HL-60/S4 treated with retinoic acid at 250 ng/mL for 4 days and 3 days (cell line): Measurements from ENCODE around the gene ATP6V0A1.

Source experiments
- in situ Hi-C: fragments of 300-500 bp; cut with MboI; formaldehyde crosslinking; loops from 2 replicates; pipeline ENCODE4 v1.7.0; 2022; ENCODE audit warnings: low sequenced_read_pairs

The ATP6V0A1 gene

DNA sequence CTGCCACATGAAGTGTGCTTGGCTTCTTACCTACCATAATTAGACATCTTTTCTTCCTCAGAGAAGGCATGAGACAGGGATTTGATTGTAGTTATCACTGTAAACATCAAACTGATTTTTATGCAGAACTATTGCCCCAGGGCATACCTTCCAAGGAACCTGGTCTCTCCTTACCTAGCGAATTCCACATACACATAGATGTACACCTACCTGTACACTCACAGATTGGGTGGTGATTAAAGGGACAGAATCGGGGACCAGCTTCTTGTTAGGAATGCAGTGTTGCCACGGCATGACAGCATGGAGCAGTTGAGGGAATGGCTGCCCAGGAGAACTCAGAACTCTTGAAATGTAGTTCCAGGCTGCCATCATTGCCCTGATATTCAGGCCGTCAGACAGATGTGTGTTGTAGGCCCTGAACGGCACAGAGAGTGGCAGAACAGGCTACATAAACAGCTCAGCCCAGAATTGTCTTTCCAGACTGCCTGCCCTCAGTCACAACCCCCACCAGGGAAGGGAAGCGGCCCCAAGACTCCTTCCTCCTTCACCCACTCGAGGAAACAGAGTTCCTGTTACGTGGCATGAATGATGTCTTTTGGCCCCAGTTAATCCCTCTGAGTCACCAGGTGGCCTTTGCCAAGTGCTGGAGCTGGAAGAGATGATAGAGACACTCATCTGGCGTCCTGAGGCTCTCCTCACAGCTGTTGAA lies 59.5 kb downstream of the ATP6V0A1 start:
- in situ Hi-C loops: no loop called here

DNA sequence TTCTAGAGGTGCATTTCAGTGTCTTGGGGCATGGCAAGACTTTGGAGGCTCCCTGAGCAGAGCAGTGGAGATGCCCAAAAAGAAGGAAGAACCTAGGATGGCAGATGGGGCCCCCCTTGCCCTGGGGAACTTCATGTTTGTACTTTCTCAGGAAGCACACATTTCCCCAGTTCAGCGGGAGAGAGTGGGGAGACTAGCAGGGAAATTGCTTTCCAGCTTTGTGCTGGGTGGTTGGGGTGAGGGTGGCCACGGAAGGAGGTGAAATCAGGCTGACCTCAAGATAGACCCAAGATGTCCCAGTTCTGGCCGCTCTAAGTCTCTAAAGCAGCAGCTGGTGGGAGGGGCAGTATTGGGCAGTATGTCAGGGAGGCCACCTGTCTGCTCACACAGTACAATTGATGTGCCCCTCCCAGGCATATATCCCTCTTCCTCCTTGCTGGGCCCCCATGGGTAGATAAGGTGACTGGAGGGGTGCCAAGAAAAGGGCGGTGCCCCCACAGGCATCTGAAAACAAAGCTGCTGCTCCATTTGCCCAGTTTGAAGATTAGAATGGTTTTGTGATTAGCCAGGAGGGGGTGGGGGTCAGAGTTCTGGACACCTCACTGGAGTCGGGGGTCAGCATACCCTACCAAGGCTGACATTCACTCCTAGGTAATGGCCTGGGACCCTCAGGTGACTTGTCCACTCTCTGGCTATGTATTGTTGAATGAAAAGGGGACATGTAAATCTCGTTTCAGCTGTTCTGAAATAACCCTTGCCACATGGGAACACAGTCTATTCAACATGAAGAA lies 60.3 kb downstream of the ATP6V0A1 start:
- in situ Hi-C loops: no loop called here

DNA sequence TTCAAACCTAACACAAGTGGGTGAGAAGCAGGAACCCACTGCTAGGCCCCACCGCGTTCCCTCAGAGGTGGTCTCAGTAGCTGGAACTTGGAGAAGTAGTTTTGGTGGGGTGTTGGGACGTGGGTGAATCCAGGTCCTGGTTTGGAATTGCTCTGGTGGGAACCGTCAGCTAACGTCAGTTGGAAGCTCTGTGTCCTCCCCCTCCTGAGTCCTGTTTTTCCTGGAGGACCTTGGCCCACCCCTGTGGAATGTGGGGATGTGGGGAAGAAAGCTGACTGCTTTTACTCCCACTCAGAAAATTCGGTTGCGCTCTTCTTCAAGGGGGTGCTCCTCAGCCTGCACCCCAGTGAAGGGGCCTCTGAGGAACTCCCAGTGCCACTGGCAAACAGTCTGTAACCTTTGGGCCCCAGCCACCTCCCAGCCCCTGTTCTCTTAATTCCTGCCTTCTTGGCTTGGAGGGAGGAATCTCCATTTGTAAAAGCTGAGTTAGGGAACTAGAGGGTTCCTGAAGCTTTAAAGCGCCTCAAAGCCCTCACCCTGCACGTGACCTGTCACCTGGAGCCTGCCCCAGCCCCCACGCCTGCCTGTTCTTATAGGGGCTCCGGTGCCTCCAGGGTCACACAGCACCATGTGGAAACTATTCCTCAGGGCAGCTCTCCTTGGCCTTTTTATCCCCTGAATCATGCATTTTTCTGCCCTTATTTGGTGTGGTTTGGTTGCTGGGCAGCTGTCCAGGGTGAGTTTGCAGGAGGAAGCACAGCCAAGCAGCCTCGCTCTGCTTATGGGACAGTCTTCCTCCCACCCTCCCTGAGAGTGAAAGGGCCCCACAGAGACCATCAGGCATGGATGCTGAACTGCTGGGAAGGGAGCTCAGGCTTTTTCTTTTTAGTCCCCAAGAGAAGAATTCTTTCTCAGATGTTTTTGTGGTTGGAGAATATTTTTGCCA lies 61.1 kb downstream of the ATP6V0A1 start:
- in situ Hi-C loops: loop anchor here (10.0 kb wide), 1 partner anchor 195 kb away; no protein-coding TSS in a partner anchor

DNA sequence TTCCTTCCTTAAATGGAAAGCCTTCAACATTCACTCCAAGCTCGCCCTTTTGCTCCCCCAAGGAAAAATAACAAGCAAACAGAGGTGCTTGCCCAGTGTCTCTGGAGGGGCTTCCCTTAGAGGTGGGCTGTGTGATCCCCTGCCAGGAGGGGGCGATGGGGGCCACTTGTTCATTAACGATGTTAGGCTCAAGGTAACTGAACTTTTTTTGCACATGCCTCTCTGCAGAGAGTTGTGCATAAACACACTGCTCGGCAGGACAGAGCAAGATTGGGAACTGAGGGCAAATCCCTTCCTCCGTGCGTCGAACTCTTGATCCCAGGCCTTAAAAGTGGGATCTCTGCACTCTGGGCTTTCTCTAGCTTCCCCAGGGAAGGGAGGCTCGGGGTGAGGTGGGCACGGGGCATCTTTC lies 61.9 kb downstream of the ATP6V0A1 start:
- in situ Hi-C loops: loop anchor here (10.0 kb wide), 1 partner anchor 196 kb away; no protein-coding TSS in a partner anchor

DNA sequence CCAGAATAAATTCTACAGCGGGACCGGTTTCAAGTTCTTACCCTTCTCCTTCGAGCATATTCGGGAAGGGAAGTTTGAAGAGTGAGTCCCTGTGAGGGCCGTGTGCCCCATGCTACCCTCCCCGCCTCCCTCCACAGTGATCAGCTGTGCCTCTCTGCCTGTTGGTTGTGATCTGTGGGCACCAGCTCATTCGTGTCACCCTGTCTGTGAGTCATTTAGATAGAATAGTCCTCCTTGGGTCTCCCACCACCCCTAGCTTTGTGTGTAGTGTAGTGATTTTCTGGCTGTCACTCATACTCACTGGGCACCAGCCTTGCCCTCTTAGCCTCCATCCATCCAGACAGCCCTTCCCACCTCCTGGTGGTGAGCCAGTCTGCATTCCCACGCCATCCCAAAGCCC lies 62.4 kb downstream of the ATP6V0A1 start:
- in situ Hi-C loops: loop anchor here (10.0 kb wide), 1 partner anchor 196 kb away; no protein-coding TSS in a partner anchor

DNA sequence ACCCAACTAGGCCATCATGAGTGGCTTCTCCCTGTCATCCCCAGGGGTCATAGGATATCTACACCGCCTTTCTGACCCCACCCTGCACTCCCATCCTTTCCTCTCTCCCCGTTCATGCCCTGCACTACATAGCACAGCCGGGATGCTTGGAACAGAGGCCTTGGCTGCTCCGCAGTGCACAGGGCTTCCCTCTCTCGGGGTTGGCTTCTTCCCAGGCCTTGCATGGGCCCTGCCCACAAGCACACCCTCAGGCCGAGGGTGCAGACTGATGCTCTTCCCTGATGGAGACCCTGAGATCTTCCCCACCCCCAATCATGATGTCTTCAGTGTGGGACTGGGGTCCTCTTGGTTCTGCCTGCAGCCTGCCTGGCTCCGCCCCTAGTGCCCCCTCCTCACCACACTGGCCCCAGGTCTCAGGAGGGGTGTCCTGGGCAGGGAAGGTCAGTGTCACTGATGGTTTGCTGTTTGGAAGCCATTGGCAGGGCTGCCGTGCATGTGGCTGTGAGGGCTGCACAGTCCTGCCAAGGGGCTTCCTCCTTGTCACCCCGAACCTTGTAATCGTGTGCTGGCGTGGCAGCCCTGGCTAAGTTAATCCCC lies 63.1 kb downstream of the ATP6V0A1 start:
- in situ Hi-C loops: loop anchor here (10.0 kb wide), 1 partner anchor 197 kb away; no protein-coding TSS in a partner anchor

DNA sequence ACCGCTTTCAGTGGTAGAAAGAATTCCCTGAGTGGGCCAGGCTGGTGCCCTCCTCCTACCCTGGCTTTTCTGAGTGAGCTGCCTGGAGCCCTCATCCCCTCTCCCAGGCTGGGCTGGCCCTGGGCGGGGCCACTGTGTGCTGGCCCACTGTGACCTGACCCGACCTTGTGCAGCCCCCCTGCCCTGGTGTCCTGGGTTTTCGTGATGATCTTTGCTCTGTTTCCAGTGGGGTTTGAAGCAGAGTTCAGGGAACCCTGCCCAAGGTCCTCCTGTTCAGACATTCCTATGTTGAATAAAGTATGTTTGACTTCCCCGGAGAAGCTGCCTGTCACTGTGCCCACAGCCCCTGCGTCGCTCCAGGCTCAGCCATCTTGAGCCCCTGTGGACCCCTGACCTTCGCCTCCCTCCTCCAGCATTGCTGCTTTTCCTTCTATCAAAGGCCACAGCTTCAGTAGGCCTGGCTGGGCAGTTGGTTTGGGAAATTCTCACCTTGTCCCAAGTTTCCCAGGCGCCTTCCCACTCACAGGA lies 63.6 kb downstream of the ATP6V0A1 start:
- in situ Hi-C loops: loop anchor here (10.0 kb wide), 1 partner anchor 198 kb away; no protein-coding TSS in a partner anchor

DNA sequence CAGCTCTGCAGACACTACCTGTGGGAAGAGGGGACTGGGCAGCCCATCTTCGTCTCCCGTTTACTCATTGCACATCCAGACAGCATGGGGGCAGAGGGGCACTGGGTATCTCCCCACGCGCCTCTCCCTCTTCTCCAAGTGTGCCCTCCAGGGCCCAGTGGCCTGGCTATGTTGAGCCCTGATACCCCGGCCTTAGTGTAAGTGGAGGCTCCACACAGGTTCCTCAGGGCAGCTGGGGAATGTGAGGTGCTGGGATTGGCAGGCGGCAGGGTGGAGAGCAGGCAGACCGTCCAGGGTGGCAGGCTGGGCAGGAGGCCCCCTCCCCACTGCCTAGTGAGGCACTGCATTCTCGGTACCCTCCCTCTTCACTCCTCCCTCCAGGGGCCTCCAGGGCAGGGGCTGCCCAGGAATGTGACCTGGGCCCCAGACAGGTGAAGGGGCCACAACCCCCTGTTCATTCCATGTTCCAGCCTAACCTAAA lies 64.2 kb downstream of the ATP6V0A1 start:
- in situ Hi-C loops: loop anchor here (10.0 kb wide), 1 partner anchor 198 kb away; no protein-coding TSS in a partner anchor

DNA sequence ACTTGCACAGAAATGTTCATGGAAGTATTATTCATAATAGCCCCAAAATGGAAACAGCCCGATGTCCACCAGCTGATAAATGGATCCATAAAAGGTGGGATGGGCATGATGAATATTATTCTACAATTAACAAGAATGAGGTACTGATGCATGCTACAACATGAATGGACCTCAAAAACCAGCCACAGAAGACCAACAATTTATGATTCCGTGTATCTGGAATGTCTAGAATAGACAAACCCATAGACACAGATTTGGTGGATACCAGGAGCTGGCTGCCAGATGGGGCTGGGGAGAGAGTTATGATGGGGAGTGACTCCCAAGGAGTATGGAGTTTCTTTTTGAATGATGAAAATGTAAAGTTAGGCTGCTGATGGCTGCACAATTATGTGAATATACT lies 66.5 kb downstream of the ATP6V0A1 start:
- in situ Hi-C loops: loop anchor here (10.0 kb wide), 1 partner anchor 200 kb away; no protein-coding TSS in a partner anchor

DNA sequence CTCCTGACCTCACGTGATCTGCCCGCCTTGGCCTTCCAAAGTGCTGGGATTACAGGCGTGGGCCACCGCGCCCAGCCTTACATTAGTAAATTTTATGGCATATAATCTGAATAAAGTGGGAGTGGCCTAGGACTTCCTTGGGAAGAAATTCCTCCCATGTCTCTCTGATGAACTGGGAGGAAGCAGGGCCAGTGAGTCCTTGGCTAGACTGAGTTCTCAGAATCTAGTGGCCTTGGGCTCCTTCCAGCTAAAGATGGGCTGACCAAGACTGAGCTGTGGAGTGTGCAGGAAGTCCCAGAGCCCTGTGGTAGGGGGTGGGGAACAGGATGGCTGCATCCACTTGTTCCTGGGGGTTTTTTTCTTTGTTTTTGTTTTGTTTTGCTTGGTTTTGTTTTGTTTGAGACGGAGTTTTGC lies 67.4 kb downstream of the ATP6V0A1 start:
- in situ Hi-C loops: loop anchor here (10.0 kb wide), 1 partner anchor 201 kb away; no protein-coding TSS in a partner anchor

DNA sequence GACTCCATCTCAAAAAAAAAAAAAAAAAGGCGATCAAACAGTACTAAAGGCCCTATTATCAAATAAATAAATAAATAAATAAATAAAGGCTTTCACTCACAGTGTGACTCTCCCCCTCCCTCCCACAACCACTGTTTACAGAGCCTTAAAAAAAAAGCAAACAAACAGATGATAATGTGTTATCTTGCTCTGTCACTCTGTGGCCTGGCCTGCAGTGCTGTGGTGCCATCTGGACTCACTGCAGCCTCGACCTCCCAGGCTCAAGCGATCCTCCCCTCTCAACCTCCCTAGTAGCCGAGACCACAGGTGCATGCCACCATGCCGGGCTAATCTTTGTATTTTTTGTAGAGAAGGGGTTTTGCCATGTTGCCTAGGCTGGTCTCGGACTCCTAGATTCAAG lies 69.3 kb downstream of the ATP6V0A1 start:
- in situ Hi-C loops: loop anchor here (10.0 kb wide), 1 partner anchor 203 kb away; no protein-coding TSS in a partner anchor

DNA sequence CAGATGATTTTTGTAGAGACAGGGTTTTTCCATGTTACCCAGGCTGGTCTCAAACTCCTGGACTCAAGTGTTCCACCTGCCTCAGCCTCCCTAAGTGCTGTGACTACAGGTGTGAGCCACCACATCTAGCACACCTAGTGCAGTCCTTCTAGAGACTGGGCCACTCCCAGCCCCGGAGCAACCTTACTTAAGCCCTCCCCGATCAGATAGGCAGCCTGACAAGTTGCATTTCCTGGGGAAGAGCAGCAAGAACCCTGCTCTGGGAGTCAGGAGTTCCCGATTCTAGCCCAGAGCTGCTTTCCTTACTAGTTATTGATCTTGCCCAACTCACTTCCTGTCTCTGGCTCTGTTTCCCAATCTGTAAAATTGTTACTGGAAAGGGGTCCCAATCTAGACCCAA lies 70.4 kb downstream of the ATP6V0A1 start:
- in situ Hi-C loops: loop anchor here (10.0 kb wide), 1 partner anchor 204 kb away; no protein-coding TSS in a partner anchor

DNA sequence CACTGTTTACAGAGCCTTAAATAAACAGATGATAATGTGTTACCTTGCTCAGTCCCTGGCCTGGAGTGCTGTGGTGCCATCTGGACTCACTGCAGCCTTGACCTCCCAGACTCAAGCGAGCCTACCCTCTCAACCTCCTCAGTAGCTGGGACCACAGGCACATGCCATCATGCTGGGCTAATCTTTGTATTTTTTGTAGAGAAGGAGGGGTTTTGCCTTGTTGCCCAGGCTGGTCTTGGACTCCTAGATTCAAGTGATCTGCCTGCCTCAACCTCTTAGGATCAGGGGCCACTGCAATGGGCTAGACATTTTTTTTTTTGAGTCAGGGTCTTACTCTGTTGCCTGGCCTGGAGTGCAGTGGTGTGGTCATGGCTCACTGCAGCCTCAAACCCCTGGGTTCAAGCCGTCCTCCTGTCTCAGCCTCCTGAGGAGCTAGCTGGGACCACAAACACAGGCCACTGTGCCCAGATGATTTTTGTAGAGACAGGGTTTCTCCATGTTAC lies 72.3 kb downstream of the ATP6V0A1 start:
- in situ Hi-C loops: no loop called here

DNA sequence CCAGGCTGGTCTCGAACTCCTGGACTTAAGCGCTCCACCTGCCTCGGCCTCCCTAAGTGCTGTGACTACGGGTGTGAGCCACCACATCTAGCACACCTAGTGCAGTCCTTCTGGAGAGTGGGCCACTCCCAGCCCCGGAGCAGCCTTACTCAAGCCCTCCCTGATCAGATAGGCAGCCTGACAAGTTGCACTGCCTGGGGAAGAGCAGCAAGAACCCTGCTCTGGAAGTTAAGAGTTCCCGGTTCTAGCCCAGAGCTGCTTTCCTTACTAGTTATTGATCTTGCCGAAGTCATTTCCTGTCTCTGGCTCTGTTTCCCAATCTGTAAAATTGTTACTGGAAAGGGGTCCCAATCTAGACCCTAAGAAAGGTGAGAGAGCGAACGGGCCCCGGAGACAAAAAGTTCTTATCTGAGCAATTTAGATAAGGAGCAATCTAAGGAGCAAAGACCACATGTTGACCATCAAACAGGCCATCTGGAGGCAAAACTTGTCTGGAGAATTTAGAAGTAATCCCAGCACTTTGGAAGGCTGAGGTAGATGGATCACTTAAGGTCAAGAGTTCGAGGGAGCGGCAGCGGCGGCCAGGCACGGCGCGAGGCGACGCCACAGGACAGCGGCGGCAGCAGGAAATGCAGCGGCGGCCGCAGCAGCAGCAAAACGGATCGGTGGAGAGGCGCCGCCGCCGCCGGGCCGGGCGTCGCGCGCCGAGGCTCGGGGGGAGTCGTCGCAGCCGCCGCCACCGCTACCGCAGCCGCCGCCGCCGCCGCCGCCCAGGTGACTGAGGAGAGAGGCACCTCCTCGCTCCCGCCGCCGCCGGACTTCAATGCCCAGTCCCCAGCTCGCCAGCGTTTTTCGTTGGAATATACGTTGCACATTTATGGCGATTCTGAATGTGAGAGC lies 73.0 kb downstream of the ATP6V0A1 start:
- in situ Hi-C loops: no loop called here

DNA sequence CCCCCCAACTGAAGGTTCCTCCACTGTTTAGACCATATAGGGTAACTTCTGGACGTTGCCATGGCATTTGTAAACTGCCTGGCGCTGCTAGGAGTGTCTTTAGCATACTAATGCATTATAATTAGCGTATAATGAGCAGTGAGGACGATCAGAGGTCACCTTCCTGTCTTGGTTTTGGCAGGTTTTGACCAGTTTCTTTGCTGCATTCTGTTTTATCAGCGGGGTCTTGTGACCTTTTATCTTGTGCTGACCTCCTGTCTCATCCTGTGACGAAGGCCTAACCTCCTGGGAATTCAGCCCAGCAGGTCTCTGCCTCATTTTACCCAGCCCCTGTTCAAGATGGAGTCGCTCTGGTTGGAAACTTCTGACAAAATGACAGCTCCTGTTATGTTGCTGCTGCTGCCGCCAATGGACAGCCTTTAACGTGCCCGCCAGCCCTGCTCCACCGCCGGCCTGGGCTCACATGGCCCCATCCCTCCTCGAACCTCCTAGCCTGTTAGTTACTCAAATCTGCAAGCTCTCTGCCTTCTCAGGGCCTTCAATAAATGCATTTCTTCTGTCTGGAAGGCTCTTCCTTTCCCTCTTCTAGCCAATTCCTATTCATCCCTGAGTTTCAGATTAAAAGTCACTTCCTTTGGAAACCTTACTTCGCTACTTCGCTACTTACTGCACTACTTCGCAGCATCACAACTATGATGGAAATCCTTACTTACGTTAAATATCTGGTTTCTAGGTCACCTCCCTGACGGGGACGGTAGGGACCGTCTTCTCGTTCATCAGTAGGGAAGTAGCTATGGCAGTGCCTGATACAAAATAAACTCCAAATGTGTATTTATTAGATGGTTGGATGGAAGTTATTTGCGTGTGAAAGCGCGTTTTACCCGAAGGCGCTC lies 76.7 kb downstream of the ATP6V0A1 start:
- in situ Hi-C loops: no loop called here

DNA sequence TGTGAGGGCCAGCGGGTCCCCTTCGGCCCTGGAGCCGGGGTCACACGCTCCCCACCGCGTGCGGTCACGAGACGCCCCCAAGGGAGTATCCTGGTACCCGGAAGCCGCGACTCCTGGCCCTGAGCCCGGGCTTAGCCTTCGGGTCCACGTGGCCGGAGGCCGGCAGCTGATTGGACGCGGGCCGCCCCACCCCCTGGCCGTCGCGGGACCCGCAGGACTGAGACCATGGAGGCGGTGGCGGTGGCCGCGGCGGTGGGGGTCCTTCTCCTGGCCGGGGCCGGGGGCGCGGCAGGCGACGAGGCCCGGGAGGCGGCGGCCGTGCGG lies 77.3 kb downstream of the ATP6V0A1 start, which contains the start of gene NAGLU:
NAGLU (plus strand) TSS at position 194 of the 324 bp plus-strand sequence; CDS start at position 226, 32 bp downstream.
- in situ Hi-C loops: no loop called here

DNA sequence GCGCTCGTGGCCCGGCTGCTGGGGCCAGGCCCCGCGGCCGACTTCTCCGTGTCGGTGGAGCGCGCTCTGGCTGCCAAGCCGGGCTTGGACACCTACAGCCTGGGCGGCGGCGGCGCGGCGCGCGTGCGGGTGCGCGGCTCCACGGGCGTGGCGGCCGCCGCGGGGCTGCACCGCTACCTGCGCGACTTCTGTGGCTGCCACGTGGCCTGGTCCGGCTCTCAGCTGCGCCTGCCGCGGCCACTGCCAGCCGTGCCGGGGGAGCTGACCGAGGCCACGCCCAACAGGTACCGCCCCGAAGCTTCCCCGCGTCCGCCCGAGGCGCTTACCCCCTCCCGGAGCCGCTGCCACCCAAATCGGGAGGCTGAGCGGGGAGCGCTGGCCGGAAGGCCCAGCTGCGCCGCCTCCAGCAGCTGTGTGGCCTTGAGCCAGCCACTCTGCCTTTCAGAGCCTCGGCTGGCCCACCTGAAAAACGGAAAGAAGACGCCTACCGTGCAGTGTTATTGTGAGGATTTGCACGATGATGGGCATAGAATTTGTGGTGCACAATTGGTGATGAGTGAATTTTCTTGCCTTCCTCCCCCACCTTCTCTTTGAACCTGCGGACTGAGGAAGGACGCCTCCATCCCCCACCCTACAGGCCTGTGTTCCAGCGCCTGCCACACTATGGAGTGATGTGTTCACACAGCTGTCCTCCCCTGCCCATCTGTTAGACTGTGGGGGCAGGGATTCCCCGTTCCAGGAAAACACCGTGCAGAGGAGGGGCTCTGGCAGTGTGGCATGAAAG lies 77.9 kb downstream of the ATP6V0A1 start:
- in situ Hi-C loops: no loop called here
